Activated gamma-delta T cell (primary cell): Measurements from ENCODE around the gene ZFP62.
"Not testable (repeated sequence)": the region's sequence is repeated elsewhere in the genome, so short reads cannot be mapped to it uniquely, and the experiment has no call there.

Experiments used
- DNase-seq: peaks from one replicate; lab custom pipeline; 2025; lab: John Stamatoyannopoulos, UW
- total RNA-seq, 2 donors: gene quantifications; one replicate each; lab custom pipeline; 2026; lab: John Stamatoyannopoulos, UW

ZFP62 gene
- total RNA-seq = 77.6 to 80.6 reads per million in 2 donors

GRCh38 chr5:180860887-180861822 lies at the start of gene ZFP62:
Gene ZFP62, minus strand, starts transcription at chr5:180861276. Its CDS starts 57 bp downstream, at chr5:180861219.
- DNase-seq = peak; percentile 85

GRCh38 chr5:180910735-180911134 lies 49.7 kb upstream of the ZFP62 start:
- no peak for DNase-seq

- DNase-seq = no peak
These were observed 49.1 kb upstream of the ZFP62 start for GRCh38 chr5:180910182-180910581.

GRCh38 chr5:180909782-180910181 lies 48.7 kb upstream of the ZFP62 start:
- no peak for DNase-seq

GRCh38 chr5:180908998-180909731 lies 48.1 kb upstream of the ZFP62 start:
- no peak for DNase-seq

- no peak for DNase-seq
These were observed 47.3 kb upstream of the ZFP62 start for GRCh38 chr5:180908400-180908799.

GRCh38 chr5:180901319-180902009 lies 40.4 kb upstream of the ZFP62 start:
- DNase-seq = no peak

- DNase-seq = no peak
These were observed 39.1 kb upstream of the ZFP62 start for GRCh38 chr5:180900178-180900577.

GRCh38 chr5:180898621-180899246 lies 37.7 kb upstream of the ZFP62 start, which contains the start of gene BTNL8:
Gene BTNL8, plus strand, starts transcription at chr5:180899159. Its CDS starts 152 bp downstream, at chr5:180899311.
- DNase-seq = no peak

- DNase-seq = not testable (repeated sequence)
These were observed 34.3 kb upstream of the ZFP62 start for GRCh38 chr5:180895330-180895729.

- no peak for DNase-seq
These were observed 28.3 kb upstream of the ZFP62 start for GRCh38 chr5:180889381-180889780.

GRCh38 chr5:180885845-180886529 lies 24.9 kb upstream of the ZFP62 start:
- DNase-seq = not testable (repeated sequence)

- no peak for DNase-seq
These were observed 14.9 kb upstream of the ZFP62 start for GRCh38 chr5:180875860-180876426.

GRCh38 chr5:180874804-180875582 lies 13.9 kb upstream of the ZFP62 start:
- no peak for DNase-seq

GRCh38 chr5:180873615-180874520 lies 12.8 kb upstream of the ZFP62 start:
- DNase-seq = no peak

- DNase-seq = no peak
These were observed 11.3 kb upstream of the ZFP62 start for GRCh38 chr5:180872419-180872818.

GRCh38 chr5:180870276-180871068 lies 9.4 kb upstream of the ZFP62 start:
- DNase-seq = no peak

GRCh38 chr5:180869587-180869986 lies 8.5 kb upstream of the ZFP62 start:
- no peak for DNase-seq
